Suprapubic skin (tissue), 3 donors: ENCODE data around the gene DGKH.

ENCODE experiments used
- POLR2AphosphoS5 ChIP-seq, 3 donors: sonication (generic); formaldehyde crosslinking; IDR thresholded peaks; one replicate each; pipeline ENCODE4 v1.6.1; 2017; ENCODE audit warnings: antibody characterized with exemption in 3 of 3
- TF ChIP-seq, protein P1 (sequence below), 2 donors: fragments of 200-600 bp in 1 of 2; fragments of 450-650 bp in 1 of 2; sonication (generic) in 1 of 2; IDR thresholded peaks; one replicate each; pipeline ENCODE4 v1.5.1; 2016 to 2019; ENCODE audit warnings: antibody characterized with exemption in 2 of 2, mild to moderate bottlenecking in 1 of 2, moderate library complexity in 1 of 2

GRCh38 chr13:42274386-42275097, 226.1 kb downstream of the DGKH start:
- TF ChIP-seq POLR2AphosphoS5 (IDR thresholded peaks at IDR 0.05), result no peak
- TF ChIP-seq, protein P1, sequence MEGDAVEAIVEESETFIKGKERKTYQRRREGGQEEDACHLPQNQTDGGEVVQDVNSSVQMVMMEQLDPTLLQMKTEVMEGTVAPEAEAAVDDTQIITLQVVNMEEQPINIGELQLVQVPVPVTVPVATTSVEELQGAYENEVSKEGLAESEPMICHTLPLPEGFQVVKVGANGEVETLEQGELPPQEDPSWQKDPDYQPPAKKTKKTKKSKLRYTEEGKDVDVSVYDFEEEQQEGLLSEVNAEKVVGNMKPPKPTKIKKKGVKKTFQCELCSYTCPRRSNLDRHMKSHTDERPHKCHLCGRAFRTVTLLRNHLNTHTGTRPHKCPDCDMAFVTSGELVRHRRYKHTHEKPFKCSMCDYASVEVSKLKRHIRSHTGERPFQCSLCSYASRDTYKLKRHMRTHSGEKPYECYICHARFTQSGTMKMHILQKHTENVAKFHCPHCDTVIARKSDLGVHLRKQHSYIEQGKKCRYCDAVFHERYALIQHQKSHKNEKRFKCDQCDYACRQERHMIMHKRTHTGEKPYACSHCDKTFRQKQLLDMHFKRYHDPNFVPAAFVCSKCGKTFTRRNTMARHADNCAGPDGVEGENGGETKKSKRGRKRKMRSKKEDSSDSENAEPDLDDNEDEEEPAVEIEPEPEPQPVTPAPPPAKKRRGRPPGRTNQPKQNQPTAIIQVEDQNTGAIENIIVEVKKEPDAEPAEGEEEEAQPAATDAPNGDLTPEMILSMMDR (IDR thresholded peaks at IDR 0.05), result no peak
